ENCODE data around the gene TSC22D2.

The TSC22D2 gene

DNA sequence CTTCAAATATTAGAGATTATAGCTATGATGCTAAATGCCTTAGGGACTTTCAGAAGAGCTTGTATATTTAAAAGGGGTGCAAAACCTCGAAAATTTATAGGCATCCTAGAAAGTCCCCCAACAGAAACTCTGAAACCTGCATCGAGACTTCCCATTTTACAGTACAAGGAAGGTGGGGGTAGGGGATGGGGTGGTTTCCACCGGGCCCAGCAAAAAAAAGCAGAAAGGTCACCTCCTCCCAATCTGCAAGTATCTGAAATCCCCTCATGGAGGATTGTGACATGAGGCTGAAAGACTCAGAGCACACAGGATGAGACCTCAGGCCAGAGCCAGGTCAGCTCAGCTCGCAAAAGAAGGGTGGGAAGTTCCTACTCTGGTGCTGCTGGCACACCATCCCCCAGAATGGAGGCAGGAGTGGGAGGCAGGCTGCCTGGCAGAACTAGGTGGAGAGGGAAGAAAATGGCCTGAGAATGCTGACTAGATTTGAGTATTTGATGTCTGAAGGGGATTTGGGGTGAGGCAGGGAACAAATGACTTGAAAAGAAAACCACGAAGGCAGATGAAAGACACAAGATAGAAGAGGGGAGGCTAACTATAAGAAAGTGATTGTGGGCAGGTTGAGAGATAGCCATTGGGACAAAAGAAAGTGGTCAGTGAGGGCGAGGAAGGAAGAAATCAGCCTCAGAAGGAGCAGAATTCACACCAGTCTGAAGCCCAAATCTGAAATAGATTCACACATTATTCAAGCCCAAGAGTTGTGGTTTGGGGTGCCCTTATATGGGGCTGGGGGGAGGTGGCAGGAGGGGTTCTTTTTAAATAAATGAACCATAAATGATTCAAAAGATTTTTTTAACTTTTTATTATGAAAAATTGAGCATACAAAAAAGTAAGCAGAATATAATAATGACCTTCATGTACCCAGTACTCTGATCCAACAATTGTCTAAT, 22.5 kb upstream of the TSC22D2 start:
- no peak overlapping the region for H3K4me3 ChIP-seq (replicated peaks; ENCODE audit: low read depth, low read length)
- DNase-seq (ENCODE audit: low read depth), result no peak

DNA sequence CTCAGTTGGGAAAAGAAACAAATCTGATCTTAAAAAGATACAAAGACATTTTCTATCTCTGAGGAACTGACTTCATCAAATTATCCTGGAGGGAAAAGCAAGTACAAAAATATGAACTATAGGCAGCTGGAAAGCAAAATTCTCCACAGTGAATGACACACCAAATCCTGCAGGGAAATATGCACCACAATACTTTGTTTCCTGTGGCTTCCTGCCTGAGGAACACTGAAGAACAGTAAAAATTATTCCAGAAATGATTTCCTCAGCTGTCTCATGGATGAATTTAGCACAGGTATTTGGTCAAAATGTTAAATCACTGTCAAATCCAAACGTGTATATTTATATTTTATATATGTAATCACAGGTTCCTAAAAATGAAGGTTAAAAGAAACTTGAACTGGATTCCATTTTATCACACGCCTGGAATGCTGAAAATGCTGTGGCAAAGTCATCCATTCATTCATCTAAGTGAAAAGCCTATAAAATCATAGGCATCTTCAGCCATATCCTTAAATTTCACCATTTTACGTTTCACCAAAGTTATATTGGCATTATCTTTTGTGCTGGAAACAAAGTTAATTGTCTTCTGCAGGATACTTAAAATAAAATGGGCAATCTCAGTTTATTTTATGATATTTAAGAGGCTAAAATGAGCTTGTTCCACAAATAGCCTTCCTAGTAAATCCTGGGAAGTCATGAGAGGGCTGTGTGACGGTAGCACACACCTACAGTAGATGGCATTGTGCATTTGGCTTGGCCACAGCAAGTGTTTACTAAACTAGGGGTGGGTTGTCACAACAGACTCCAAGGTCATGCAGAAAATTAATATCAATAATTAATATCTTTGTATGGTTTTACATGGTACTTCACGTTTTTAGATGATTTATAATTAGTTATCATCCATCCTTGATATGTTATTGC, 19.3 kb upstream of the TSC22D2 start:
- TF ChIP-seq, protein P1, sequence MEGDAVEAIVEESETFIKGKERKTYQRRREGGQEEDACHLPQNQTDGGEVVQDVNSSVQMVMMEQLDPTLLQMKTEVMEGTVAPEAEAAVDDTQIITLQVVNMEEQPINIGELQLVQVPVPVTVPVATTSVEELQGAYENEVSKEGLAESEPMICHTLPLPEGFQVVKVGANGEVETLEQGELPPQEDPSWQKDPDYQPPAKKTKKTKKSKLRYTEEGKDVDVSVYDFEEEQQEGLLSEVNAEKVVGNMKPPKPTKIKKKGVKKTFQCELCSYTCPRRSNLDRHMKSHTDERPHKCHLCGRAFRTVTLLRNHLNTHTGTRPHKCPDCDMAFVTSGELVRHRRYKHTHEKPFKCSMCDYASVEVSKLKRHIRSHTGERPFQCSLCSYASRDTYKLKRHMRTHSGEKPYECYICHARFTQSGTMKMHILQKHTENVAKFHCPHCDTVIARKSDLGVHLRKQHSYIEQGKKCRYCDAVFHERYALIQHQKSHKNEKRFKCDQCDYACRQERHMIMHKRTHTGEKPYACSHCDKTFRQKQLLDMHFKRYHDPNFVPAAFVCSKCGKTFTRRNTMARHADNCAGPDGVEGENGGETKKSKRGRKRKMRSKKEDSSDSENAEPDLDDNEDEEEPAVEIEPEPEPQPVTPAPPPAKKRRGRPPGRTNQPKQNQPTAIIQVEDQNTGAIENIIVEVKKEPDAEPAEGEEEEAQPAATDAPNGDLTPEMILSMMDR (IDR thresholded peaks at IDR 0.05; ENCODE audit: low read length, missing control alignments), result no peak
- no peak overlapping the region for H3K4me3 ChIP-seq (replicated peaks; ENCODE audit: low read depth, low read length)
- no peak for DNase-seq (ENCODE audit: low read depth)

More for the DNA sequence above, 22.5 kb upstream of the TSC22D2 start:
- TF ChIP-seq, protein P1 (IDR thresholded peaks at IDR 0.05; ENCODE audit: low read length, missing control alignments), result no peak

DNA sequence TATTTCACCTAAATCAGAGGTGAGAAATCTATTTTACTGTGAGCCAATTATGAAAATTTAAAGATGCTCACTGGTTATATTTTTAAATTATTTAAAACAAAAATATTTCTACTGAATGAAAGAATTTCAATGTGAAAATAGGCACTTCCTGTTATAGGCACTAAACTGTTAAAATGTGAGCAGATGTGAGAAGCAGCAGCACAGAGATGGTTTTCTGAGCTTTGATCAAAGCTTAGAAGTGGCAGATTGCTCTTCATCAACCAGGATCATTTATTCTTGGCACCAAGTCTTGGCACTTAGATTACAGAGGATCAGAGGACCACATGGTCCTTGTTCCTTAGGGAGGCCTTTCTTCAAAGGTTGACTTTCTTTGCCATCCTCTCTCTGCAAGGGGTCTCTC, 18.0 kb upstream of the TSC22D2 start:
- TF ChIP-seq, protein P1 (IDR thresholded peaks at IDR 0.05; ENCODE audit: low read length, missing control alignments), result no peak
- DNase-seq (ENCODE audit: low read depth), result no peak
- no peak overlapping the region for H3K4me3 ChIP-seq (replicated peaks; ENCODE audit: low read depth, low read length)

DNA sequence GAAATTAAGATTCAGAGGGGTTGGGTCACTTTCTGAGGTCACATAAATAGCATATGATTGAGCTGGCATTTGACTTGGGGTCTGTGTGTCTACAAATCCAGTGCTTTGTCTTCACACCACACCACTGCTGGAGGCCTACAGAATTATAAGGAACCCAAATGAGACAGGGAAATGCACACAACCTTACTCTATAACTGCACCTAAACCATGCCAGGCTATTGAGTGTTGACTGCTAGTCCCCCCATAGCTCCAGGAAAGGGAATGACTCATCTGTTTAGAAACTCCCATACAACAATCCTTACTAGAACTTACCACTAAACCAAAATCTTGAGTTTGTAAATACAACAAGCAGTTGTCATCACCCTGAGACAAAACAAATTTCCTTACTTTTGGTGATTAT, 16.9 kb upstream of the TSC22D2 start:
- no peak overlapping the region for H3K4me3 ChIP-seq (replicated peaks; ENCODE audit: low read depth, low read length)
- DNase-seq (ENCODE audit: low read depth), result peak; percentile 69
- TF ChIP-seq, protein P1 (IDR thresholded peaks at IDR 0.05; ENCODE audit: low read length, missing control alignments), result no peak

DNA sequence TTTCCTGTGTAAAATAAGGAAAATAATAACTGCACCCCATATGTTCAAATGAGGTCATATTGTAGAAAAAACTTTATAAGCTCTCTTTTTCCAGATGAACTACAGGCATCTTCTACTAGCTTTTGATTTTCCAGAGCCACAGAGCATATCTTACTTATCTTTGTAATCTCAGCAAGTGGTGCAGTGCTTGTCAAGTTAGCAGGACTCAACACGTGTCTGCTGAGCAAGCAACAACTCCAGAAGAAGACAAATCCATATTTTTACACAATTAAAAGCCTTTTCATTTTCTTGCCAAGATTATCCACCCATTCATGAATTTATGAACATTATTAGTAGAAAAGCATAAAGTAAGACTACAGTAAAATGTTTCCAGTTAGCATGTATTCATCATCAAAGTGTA, 14.4 kb upstream of the TSC22D2 start:
- no peak for DNase-seq (ENCODE audit: low read depth)
- H3K4me3 ChIP-seq (replicated peaks; ENCODE audit: low read depth, low read length), result no peak overlapping the region
- TF ChIP-seq, protein P1 (IDR thresholded peaks at IDR 0.05; ENCODE audit: low read length, missing control alignments), result no peak

DNA sequence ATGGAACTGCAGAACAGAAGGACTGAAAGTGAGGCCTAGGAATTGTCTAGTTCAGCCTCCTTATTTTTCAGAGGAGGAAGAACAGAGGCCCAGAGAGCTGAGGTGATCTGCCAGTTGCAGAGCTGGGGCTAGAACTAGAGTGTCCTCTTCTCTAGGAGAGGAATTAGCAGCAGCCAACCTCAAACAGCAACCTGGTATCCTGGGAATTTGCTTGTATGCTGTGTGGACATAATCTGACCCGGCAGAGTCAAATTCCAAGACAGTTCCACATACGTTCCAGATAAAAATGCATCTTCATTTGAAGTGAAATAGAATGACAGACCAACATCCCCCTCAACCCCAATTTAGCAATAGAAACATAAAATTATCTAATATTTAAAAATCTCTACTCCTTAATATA, 13.5 kb upstream of the TSC22D2 start:
- no peak overlapping the region for H3K4me3 ChIP-seq (replicated peaks; ENCODE audit: low read depth, low read length)
- TF ChIP-seq, protein P1 (IDR thresholded peaks at IDR 0.05; ENCODE audit: low read length, missing control alignments), result no peak
- no peak for DNase-seq (ENCODE audit: low read depth)
